Stimulated activated naive CD8-positive, alpha-beta T cell treated with anti-CD3 and anti-CD28 coated beads, Interleukin-15, Interleukin-2, amounts not matched to agents 100 ng/mL and 50 ng/mL, for 24 hours (primary cell): ENCODE data around the gene OCA2.

Experiments
- H3K27ac Mint-ChIP-seq: one replicate; pipeline ENCODE4 v1.8.0; 2021; ENCODE audit warnings: mild to moderate bottlenecking, mixed read lengths
- H3K27me3 Mint-ChIP-seq: one replicate; pipeline ENCODE4 v1.8.0; 2021; ENCODE audit warnings: mixed read lengths
- H3K36me3 Mint-ChIP-seq: one replicate; pipeline ENCODE4 v1.8.0; 2021; ENCODE audit warnings: low read depth, mixed read lengths
- H3K4me1 Mint-ChIP-seq: one replicate; pipeline ENCODE4 v1.8.0; 2021; ENCODE audit warnings: low read depth, mixed read lengths
- H3K4me3 Mint-ChIP-seq: one replicate; pipeline ENCODE4 v1.8.0; 2021; ENCODE audit warnings: mild to moderate bottlenecking, mixed read lengths
- H3K9me3 Mint-ChIP-seq: one replicate; pipeline ENCODE4 v1.8.0; 2021; ENCODE audit warnings: mixed read lengths

Gene OCA2

DNA sequence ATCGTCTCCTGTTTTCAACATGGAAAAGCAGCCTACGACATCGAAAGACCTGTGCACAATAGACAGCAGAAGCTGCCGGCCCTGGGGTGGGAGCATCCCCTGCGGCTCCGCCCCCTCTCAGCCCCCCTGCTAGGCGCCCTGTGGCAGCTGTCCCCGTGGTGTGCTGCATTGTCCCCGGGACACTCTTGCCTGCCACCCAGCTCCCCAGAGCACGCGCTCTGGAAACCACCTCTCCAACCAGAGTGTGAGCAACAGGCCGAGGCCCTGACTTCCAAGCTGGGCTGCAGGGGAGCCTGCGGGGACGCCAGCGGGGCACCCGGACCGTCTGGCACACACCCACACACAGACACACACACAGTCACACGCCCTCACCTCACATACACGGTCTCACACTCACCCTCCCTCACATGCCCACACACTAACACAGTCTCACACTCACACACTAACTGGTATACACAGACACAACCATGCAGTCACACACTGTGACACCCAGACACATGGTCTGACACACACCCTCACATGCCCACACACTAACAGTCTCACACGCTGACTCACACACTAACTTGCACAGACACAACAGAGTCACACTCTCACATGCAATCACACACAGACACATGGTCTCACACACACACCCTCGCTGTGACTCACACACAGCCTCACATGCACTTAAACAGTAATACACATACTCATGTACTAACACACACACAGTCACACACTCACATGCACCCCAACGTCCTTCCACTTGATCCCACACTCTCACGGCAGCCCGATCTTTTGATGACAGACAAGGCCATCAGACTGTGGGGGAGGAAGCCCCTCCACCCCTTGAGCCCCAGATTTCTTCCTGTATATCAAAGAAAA lies 94.7 kb downstream of the OCA2 start:
- Mint-ChIP-seq H3K4me3 (no peak overlapping the region), H3K4me1 (no peaks in the 10 kb centered on the region), H3K36me3 (no peaks in the 10 kb centered on the region), H3K9me3 (peaks cover 4% of the 10 kb centered on the region), H3K27ac (no peak overlapping the region), H3K27me3 (no peaks in the 10 kb centered on the region)

GRCh38 chr15:28003302-28004037 lies 95.6 kb downstream of the OCA2 start:
- Mint-ChIP-seq H3K36me3 (no peaks in the 10 kb centered on the region), H3K9me3 (peaks cover 4% of the 10 kb centered on the region), H3K4me1 (no peaks in the 10 kb centered on the region), H3K27ac (no peak overlapping the region), H3K27me3 (no peaks in the 10 kb centered on the region), H3K4me3 (no peak overlapping the region)

DNA sequence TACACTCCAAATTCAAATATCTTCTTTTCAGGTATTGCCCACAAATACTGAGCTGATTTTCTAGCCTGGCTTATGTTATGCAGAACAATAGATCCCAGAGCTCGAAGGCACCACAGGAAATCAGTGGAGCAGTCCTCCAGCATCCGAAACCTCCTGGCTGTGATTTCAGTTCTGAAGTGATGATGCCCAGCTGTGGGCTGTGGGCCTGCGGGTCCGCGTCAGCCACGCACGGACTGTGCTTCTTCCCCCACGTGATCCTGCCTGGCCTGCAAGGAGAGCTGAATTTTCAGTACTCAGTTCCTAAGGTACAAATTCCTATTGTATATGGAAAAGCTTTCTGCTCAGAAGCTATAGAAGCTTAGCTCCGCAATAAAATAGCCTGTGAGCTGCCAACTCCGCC lies 96.2 kb downstream of the OCA2 start:
- peaks cover 4% of the 10 kb centered on the region for H3K9me3 Mint-ChIP-seq

DNA sequence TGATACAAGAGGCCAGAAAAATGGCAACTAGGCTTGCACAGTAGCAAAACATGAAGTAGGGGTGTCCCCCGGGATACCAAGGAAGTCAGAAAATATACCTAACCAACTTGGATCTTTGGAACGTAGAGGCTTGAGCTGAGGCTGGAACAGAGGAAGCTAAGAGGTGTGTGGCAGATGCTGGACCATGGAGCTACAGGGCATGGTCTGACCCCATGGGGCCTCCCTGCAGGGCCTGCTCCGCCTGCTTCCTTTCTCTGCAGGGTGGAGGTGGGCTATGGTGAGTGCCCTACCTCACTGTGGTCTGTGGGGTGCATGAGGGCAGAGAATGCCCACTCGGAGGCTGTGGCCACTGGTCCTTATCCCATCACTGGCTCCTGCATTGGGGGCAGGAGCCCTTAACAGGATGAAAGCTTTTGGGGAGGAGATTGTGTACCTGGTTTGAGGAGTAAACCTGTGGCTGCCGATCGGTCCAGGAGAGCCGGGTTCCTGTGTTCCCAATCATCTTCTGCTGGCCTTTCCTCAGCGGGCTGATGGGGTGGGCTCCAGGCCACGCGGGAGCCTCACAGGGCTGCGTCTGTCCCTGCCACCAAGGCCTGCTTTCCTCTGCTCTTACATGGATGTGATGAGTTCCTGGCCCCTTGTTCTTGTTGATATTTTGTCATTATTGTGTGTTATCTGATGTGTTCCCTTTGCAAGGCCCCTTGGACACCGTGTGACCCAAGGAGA lies 96.8 kb downstream of the OCA2 start:
- peaks cover 4% of the 10 kb centered on the region for H3K9me3 Mint-ChIP-seq
- no peaks in the 10 kb centered on the region for H3K4me1 Mint-ChIP-seq

More for the DNA sequence above, 96.2 kb downstream of the OCA2 start:
- H3K27ac Mint-ChIP-seq, result no peak overlapping the region
- no peaks in the 10 kb centered on the region for H3K27me3 Mint-ChIP-seq
- no peaks in the 10 kb centered on the region for H3K4me1 Mint-ChIP-seq
- no peak overlapping the region for H3K4me3 Mint-ChIP-seq
- no peaks in the 10 kb centered on the region for H3K36me3 Mint-ChIP-seq

GRCh38 chr15:28001641-28002040 lies 97.5 kb downstream of the OCA2 start:
- Mint-ChIP-seq H3K4me3 (no peak overlapping the region), H3K27me3 (no peaks in the 10 kb centered on the region), H3K4me1 (no peaks in the 10 kb centered on the region), H3K27ac (no peak overlapping the region), H3K9me3 (peaks cover 9% of the 10 kb centered on the region), H3K36me3 (no peaks in the 10 kb centered on the region)

More for the DNA sequence above, 96.8 kb downstream of the OCA2 start:
- no peak overlapping the region for H3K27ac Mint-ChIP-seq
- H3K27me3 Mint-ChIP-seq, result no peaks in the 10 kb centered on the region
- no peak overlapping the region for H3K4me3 Mint-ChIP-seq
- no peaks in the 10 kb centered on the region for H3K36me3 Mint-ChIP-seq

DNA sequence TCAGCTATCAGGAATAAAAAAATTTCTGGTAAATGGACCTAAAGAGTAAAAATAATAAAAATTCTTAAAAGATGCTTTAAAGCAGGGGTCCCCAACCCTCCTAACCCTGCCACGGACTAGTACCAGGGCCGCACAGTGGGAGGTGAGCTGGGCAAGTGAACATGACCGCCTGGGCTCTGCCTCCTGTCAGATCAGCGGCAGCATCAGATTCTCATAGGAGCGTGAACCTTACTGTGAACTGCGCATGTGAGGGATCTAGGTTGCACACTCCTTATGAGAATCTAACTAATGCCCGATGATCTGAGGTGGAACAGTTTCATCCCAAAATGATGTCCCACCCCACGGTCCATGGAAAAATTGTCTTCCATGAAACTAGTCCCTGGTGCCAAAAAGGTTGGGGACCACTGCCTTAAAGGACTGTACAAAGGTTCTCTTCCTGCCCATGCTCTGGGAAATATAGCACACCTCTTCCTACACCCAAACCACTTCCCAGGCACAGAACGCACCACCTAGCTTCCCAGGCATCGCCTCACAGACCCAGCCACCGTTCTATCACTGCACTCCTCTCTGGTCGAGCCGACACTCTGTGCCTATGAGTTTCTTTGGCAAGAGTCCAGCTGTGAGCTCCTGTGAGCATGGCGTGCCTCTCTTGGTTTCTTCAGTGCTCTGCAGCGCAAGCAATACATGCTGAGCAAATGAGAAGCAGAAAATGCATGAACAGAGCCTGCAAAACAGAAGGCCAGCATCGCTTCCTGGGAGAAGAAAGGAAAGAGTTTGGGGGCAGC lies 104.9 kb downstream of the OCA2 start:
- Mint-ChIP-seq H3K4me3 (no peak overlapping the region), H3K27me3 (peaks cover 9% of the 10 kb centered on the region), H3K27ac (no peak overlapping the region), H3K36me3 (no peaks in the 10 kb centered on the region), H3K4me1 (no peaks in the 10 kb centered on the region), H3K9me3 (peaks cover 16% of the 10 kb centered on the region)

GRCh38 chr15:27993544-27993943 lies 105.6 kb downstream of the OCA2 start:
- H3K36me3 Mint-ChIP-seq, result no peaks in the 10 kb centered on the region
- H3K4me3 Mint-ChIP-seq, result no peak overlapping the region
- no peak overlapping the region for H3K27ac Mint-ChIP-seq
- peaks cover 16% of the 10 kb centered on the region for H3K9me3 Mint-ChIP-seq
- peaks cover 9% of the 10 kb centered on the region for H3K27me3 Mint-ChIP-seq
- no peaks in the 10 kb centered on the region for H3K4me1 Mint-ChIP-seq

- Mint-ChIP-seq H3K9me3 (peaks cover 8% of the 10 kb centered on the region), H3K4me1 (no peaks in the 10 kb centered on the region), H3K27me3 (peaks cover 9% of the 10 kb centered on the region), H3K4me3 (no peak overlapping the region), H3K27ac (no peak overlapping the region), H3K36me3 (no peaks in the 10 kb centered on the region)
Observed at GRCh38 chr15:27990521-27991515, 108.3 kb downstream of the OCA2 start.

GRCh38 chr15:27989838-27990237 lies 109.3 kb downstream of the OCA2 start:
- Mint-ChIP-seq H3K36me3 (no peaks in the 10 kb centered on the region), H3K4me1 (no peaks in the 10 kb centered on the region), H3K27ac (no peak overlapping the region), H3K4me3 (no peak overlapping the region), H3K9me3 (peaks cover 5% of the 10 kb centered on the region), H3K27me3 (peaks cover 7% of the 10 kb centered on the region)

DNA sequence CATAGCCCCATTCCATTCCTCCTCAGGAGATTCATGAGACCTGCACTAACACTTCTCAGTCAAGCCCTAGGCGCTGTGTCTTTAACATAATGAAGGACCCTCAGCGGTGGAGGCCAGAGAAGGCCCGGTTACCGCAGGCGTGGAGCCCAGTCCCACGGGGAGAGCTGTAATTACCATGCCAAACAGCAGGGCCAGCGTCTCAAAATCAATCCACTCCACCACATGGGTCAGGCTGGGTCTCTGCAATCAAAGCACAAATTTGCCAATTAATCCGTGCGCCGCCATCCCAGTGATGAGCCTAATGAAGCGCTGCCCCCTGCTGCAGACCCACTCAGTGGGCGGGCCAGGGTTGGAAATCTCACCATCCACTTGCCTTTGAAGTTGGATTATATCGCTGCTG lies 109.7 kb downstream of the OCA2 start:
- Mint-ChIP-seq H3K4me3 (no peak overlapping the region), H3K4me1 (no peaks in the 10 kb centered on the region), H3K27me3 (peaks cover 3% of the 10 kb centered on the region), H3K36me3 (no peaks in the 10 kb centered on the region), H3K27ac (no peak overlapping the region), H3K9me3 (peaks cover 1% of the 10 kb centered on the region)

GRCh38 chr15:27985099-27985498 lies 114.0 kb downstream of the OCA2 start:
- H3K27me3 Mint-ChIP-seq, result peaks cover 3% of the 10 kb centered on the region
- H3K9me3 Mint-ChIP-seq, result no peaks in the 10 kb centered on the region
- H3K27ac Mint-ChIP-seq, result no peak overlapping the region

GRCh38 chr15:27983496-27983895 lies 115.6 kb downstream of the OCA2 start:
- Mint-ChIP-seq H3K4me1 (no peaks in the 10 kb centered on the region), H3K4me3 (no peak overlapping the region), H3K36me3 (no peaks in the 10 kb centered on the region), H3K27ac (no peak overlapping the region), H3K27me3 (peaks cover 3% of the 10 kb centered on the region), H3K9me3 (no peaks in the 10 kb centered on the region)

More at GRCh38 chr15:27985099-27985498, 114.0 kb downstream of the OCA2 start:
- H3K4me3 Mint-ChIP-seq, result no peak overlapping the region
- no peaks in the 10 kb centered on the region for H3K4me1 Mint-ChIP-seq
- H3K36me3 Mint-ChIP-seq, result no peaks in the 10 kb centered on the region

- peaks cover 3% of the 10 kb centered on the region for H3K27me3 Mint-ChIP-seq
- no peaks in the 10 kb centered on the region for H3K36me3 Mint-ChIP-seq
- peaks cover 3% of the 10 kb centered on the region for H3K9me3 Mint-ChIP-seq
- no peak overlapping the region for H3K4me3 Mint-ChIP-seq
- H3K27ac Mint-ChIP-seq, result no peak overlapping the region
- peaks cover 3% of the 10 kb centered on the region for H3K4me1 Mint-ChIP-seq
Observed at GRCh38 chr15:27977696-27978095, 121.4 kb downstream of the OCA2 start.
